ENCODE results near the gene SLC25A21. TPM values are rescaled to one million over a fixed set of nuclear protein-coding genes. Genes with fewer than 3 reads are reported as not detected.

Gene SLC25A21
- total and polyA plus RNA-seq, 7 experiments from 2014 or later = not detected

DNA sequence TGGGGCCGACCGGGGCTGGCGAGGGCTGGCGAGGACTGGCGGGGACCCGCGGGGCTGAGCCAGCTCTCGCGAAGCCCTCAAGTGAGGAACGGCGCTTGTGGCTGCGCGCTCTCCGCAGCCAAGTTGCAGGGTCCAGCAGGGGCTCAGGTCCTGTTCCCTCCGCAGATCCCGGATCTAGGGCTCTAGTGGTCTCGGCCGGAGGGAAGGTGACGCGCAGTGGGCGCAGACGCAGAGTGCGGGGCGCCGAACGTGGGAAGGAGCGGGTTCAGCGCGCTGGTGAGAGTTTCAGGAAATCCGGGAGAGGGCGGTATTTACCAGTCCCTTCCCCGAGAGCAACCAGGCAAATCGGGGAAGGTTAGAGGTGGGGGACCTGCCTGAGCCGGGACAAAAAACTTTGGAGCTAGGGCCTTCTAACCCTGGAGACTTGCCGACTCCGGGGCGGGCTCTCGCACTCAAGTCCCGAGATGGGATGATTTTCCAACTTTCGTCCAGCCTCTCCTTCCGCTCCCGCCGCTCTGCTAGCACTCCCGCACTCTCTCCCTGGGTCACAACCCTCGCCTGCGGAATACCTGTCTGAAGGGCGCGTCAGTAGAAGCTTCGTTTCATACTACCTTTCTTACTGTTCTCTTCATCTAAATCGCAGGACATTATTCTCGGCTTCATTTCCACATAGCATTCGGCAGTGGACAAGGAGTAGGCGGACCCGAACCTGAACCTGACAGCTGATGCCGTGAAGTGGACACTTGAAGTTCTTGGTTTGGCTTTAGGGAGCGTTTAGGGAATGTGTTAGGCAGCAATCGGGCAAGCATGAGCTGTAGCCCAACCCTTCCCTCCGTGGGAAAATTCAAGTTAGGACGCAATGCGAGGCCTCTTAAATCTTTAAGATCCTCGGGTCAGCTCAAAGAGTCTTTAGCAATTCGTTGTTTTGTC lies 524.3 kb downstream of the SLC25A21 start:
- CTCF ChIA-PET = no interaction called here
- Mint-ChIP-seq H3K4me3 (peak overlapping the region in 3 of 10 donors; percentile 22 to 47 (median 38)), H3K27ac (peak overlapping the region in 1 of 9 donors; percentile 2), H3K27me3 (peaks cover 69 to 79% (median 73%) of the 10 kb centered on the region in 5 donors), H3K4me1 (peaks cover 0 to 9% (median 5%) of the 10 kb centered on the region in 7 donors), H3K9me3 (peaks cover 0 to 11% (median 3%) of the 10 kb centered on the region in 11 donors), H3K36me3 (peaks cover 0 to 5% (median 0%) of the 10 kb centered on the region in 5 donors)
- intact Hi-C loops (cut with micrococcal nuclease) = loop anchor here in 1 of 2 donors (5.0 kb wide), 1 partner anchor 61 kb away; no protein-coding TSS in a partner anchor
- Histone ChIP-seq H3K4me3 (ENCODE audit: low read length) (no peak overlapping the region), H3K36me3 (ENCODE audit: control insufficient read depth in 2 of 3, insufficient read depth in 3 of 3, low read length in 3 of 3) (no peaks in the 10 kb centered on the region), H3K9me3 (ENCODE audit: control insufficient read depth in 2 of 3, low read length in 3 of 3) (no peaks in the 10 kb centered on the region), H3K4me1 (ENCODE audit: control insufficient read depth in 2 of 2, insufficient read depth in 2 of 2, low read length in 2 of 2) (no peaks in the 10 kb centered on the region), H3K27me3 (ENCODE audit: control insufficient read depth in 2 of 2, insufficient read depth in 2 of 2, low read length in 2 of 2) (peaks cover 0 to 14% of the 10 kb centered on the region in 2 donors), H3K27ac (ENCODE audit: low read depth, low read length) (no peak overlapping the region)
- POLR2A ChIA-PET = no interaction called here
- ATAC-seq = no peak
- no peak for DNase-seq

DNA sequence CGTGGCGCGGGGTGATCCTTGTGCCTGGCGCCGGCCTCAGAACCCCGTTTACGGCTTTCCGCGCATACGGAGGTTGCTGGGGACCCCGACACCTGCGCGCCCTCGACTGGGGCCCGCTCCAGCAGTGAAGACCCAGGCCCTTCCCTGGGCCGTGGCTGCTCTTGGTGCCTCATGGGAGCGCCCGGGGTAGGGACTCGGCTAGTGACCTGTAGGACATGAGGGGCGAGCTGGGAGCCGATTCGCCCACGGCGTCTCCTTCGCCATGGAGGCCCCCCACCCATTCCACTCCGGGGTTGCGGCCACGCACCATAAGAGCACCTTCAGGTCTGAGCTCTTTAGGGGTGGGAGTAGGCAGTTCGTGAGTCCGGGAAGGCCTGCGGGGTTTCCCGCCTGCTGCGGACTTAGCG lies 525.0 kb downstream of the SLC25A21 start:
- no peak overlapping the region for H3K27ac Mint-ChIP-seq
- H3K4me1 Mint-ChIP-seq = peaks cover 0 to 9% (median 5%) of the 10 kb centered on the region in 7 donors
- DNase-seq (no peak), ATAC-seq (no peak)
- peaks cover 62 to 72% (median 66%) of the 10 kb centered on the region in 5 donors for H3K27me3 Mint-ChIP-seq
- Histone ChIP-seq H3K4me3 (ENCODE audit: low read length) (no peak overlapping the region), H3K9me3 (ENCODE audit: control insufficient read depth in 2 of 3, low read length in 3 of 3) (no peaks in the 10 kb centered on the region), H3K27ac (ENCODE audit: low read depth, low read length) (no peak overlapping the region), H3K36me3 (ENCODE audit: control insufficient read depth in 2 of 3, insufficient read depth in 3 of 3, low read length in 3 of 3) (no peaks in the 10 kb centered on the region), H3K27me3 (ENCODE audit: control insufficient read depth in 2 of 2, insufficient read depth in 2 of 2, low read length in 2 of 2) (peaks cover 0 to 11% of the 10 kb centered on the region in 2 donors), H3K4me1 (ENCODE audit: control insufficient read depth in 2 of 2, insufficient read depth in 2 of 2, low read length in 2 of 2) (no peaks in the 10 kb centered on the region)
- H3K36me3 Mint-ChIP-seq = peaks cover 0 to 5% (median 0%) of the 10 kb centered on the region in 5 donors
- POLR2A ChIA-PET = no interaction called here
- CTCF ChIA-PET = interaction anchor here (0.7 kb wide), 1 partner anchor 88 kb away, joined by 4 read pairs; no protein-coding TSS in a partner anchor
- no peak overlapping the region for H3K4me3 Mint-ChIP-seq
- intact Hi-C loops (cut with micrococcal nuclease) = loop anchor here in 1 of 2 donors (5.0 kb wide), 1 partner anchor 60 kb away; no protein-coding TSS in a partner anchor
- peaks cover 0 to 11% (median 3%) of the 10 kb centered on the region in 11 donors for H3K9me3 Mint-ChIP-seq

- H3K27ac ChIP-seq (ENCODE audit: low read depth, low read length) = no peak overlapping the region
- no peak for DNase-seq
- no peaks in the 10 kb centered on the region for H3K36me3 ChIP-seq (ENCODE audit: control insufficient read depth in 2 of 3, insufficient read depth in 3 of 3, low read length in 3 of 3)
- no peaks in the 10 kb centered on the region for H3K4me1 ChIP-seq (ENCODE audit: control insufficient read depth in 2 of 2, insufficient read depth in 2 of 2, low read length in 2 of 2)
- Mint-ChIP-seq H3K4me1 (peaks cover 0 to 9% (median 5%) of the 10 kb centered on the region in 7 donors), H3K4me3 (no peak overlapping the region), H3K36me3 (peaks cover 0 to 5% (median 0%) of the 10 kb centered on the region in 5 donors), H3K9me3 (peaks cover 0 to 11% (median 3%) of the 10 kb centered on the region in 11 donors), H3K27ac (no peak overlapping the region), H3K27me3 (peaks cover 58 to 69% (median 65%) of the 10 kb centered on the region in 5 donors)
- H3K9me3 ChIP-seq (ENCODE audit: control insufficient read depth in 2 of 3, low read length in 3 of 3) = no peaks in the 10 kb centered on the region
- POLR2A ChIA-PET = no interaction called here
- H3K27me3 ChIP-seq (ENCODE audit: control insufficient read depth in 2 of 2, insufficient read depth in 2 of 2, low read length in 2 of 2) = peaks cover 0 to 11% of the 10 kb centered on the region in 2 donors
- CTCF ChIA-PET = interaction anchor here (0.7 kb wide), 1 partner anchor 88 kb away, joined by 4 read pairs; no protein-coding TSS in a partner anchor
- ATAC-seq = no peak
- intact Hi-C loops (cut with micrococcal nuclease) = loop anchor here in 1 of 2 donors (5.0 kb wide), 1 partner anchor 60 kb away; no protein-coding TSS in a partner anchor
- no peak overlapping the region for H3K4me3 ChIP-seq (ENCODE audit: low read length)
These were observed 525.6 kb downstream of the SLC25A21 start for GRCh38 chr14:36646664-36647416.

DNA sequence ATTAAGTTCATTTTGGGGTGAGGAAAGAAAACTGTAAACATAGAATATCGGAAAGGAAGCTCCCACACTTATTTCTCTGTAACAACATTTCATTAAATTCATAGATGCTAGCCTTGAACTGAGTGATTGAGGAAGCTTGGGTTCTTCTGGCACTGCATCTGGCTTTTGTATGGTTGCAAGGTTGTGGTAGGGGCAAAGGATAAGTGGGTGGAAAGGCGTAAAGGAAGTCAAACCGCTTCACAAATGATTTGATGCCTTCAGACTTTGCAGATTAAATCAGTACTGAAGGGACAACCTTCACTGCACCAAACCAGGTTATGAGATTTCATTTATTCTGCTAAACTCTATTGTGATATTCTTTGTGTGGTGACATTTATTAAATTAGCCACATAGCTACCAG lies 538.8 kb downstream of the SLC25A21 start:
- H3K36me3 ChIP-seq (ENCODE audit: control insufficient read depth in 2 of 3, insufficient read depth in 3 of 3, low read length in 3 of 3) = no peaks in the 10 kb centered on the region
- no peak overlapping the region for H3K4me3 ChIP-seq (ENCODE audit: low read length)
- CTCF ChIA-PET = interaction anchor here (0.6 kb wide), 1 partner anchor 29 kb away, joined by 4 read pairs; no protein-coding TSS in a partner anchor
- Mint-ChIP-seq H3K27ac (no peak overlapping the region), H3K4me3 (no peak overlapping the region), H3K4me1 (no peaks in the 10 kb centered on the region), H3K9me3 (peaks cover 0 to 14% (median 5%) of the 10 kb centered on the region in 11 donors), H3K36me3 (no peaks in the 10 kb centered on the region), H3K27me3 (peaks cover 2 to 31% (median 27%) of the 10 kb centered on the region in 5 donors)
- DNase-seq = no peak
- H3K9me3 ChIP-seq (ENCODE audit: control insufficient read depth in 2 of 3, low read length in 3 of 3) = no peaks in the 10 kb centered on the region
- H3K27ac ChIP-seq (ENCODE audit: low read depth, low read length) = no peak overlapping the region
- H3K27me3 ChIP-seq (ENCODE audit: control insufficient read depth in 2 of 2, insufficient read depth in 2 of 2, low read length in 2 of 2) = no peaks in the 10 kb centered on the region
- no peaks in the 10 kb centered on the region for H3K4me1 ChIP-seq (ENCODE audit: control insufficient read depth in 2 of 2, insufficient read depth in 2 of 2, low read length in 2 of 2)
- intact Hi-C loops (cut with micrococcal nuclease) = no loop called here
- POLR2A ChIA-PET = no interaction called here
- ATAC-seq = no peak

Small RNA genes lying within 50 kb of the gene (microRNA-seq; reads per million reads assigned to microRNA genes)
- gene MIR4503 (ENCODE audit: borderline microRNAs expressed) = not detected

Other genes with a start within 250 kb of the SLC25A21 start
- gene MIPOL1, start 25.3 kb upstream of the SLC25A21 start, total RNA-seq = under 1 TPM in 3 of 5 experiments, not detected in 2; 0.12 to 0.69 (median 0.27) TPM
- gene MIPOL1, start 25.3 kb upstream of the SLC25A21 start, polyA plus RNA-seq = not detected

Measured in naive thymus-derived CD4-positive, alpha-beta T cell (primary cell).